Activated CD4-positive, alpha-beta memory T cell treated with anti-CD3 and anti-CD28 coated beads, Interleukin-2, amount 10 ng/mL, durations not matched to agents 7 days and 5 days (primary cell): ENCODE data around the gene RNASE9. TPM values are rescaled to one million over a fixed set of nuclear protein-coding genes. Genes with fewer than 3 reads are reported as not detected.
"Not testable (repeated sequence)": the region's sequence is repeated elsewhere in the genome, so short reads cannot be mapped to it uniquely, and the experiment has no call there.

ENCODE experiments used
- CTCF ChIA-PET: fragments of 350-600 bp; sonication (Branson Sonifier 250); formaldehyde crosslinking; loops from one replicate; lab custom pipeline; 2021; ENCODE audit warnings: antibody characterized with exemption, inconsistent platforms; lab: Charles Lee
- POLR2A ChIA-PET: fragments of 350-600 bp; sonication (Branson Sonifier 250); formaldehyde crosslinking; loops from one replicate; lab custom pipeline; 2021; ENCODE audit warnings: antibody characterized with exemption; lab: Charles Lee
- DNase-seq: peaks from one replicate; pipeline ENCODE4 v3.0.0-alpha.2; 2020
- H3K27ac Mint-ChIP-seq: one replicate; pipeline ENCODE4 v1.8.0; 2021; ENCODE audit warnings: mild to moderate bottlenecking, mixed read lengths
- H3K27me3 Mint-ChIP-seq: one replicate; pipeline ENCODE4 v1.8.0; 2021; ENCODE audit warnings: mixed read lengths
- H3K36me3 Mint-ChIP-seq: one replicate; pipeline ENCODE4 v1.8.0; 2021; ENCODE audit warnings: low read depth, mixed read lengths
- H3K4me1 Mint-ChIP-seq: one replicate; pipeline ENCODE4 v1.8.0; 2021; ENCODE audit warnings: mixed read lengths
- H3K4me3 Mint-ChIP-seq: one replicate; pipeline ENCODE4 v1.8.0; 2021; ENCODE audit warnings: mild to moderate bottlenecking, mixed read lengths
- H3K9me3 Mint-ChIP-seq: one replicate; pipeline ENCODE4 v1.8.0; 2021; ENCODE audit warnings: mixed read lengths
- total RNA-seq, 2 experiments: library from RNA; stranded (reverse); gene quantifications; one replicate each; pipeline ENCODE4 v1.2.3, GENCODE V29; 2021

The RNASE9 gene
- total RNA-seq, 2 experiments from 2014 or later = not detected

- CTCF ChIA-PET, POLR2A ChIA-PET, H3K27me3 Mint-ChIP-seq, H3K27ac Mint-ChIP-seq, H3K4me1 Mint-ChIP-seq, H3K4me3 Mint-ChIP-seq, H3K36me3 Mint-ChIP-seq, H3K9me3 Mint-ChIP-seq, DNase-seq: not testable (repeated sequence)
Observed at GRCh38 chr14:20595726-20596125, 34.9 kb upstream of the RNASE9 start.

- POLR2A ChIA-PET = no interaction called here
- Mint-ChIP-seq H3K9me3 (no peaks in the 10 kb centered on the region), H3K27ac (no peak overlapping the region), H3K4me3 (no peak overlapping the region), H3K36me3 (no peaks in the 10 kb centered on the region), H3K27me3 (peaks cover 7% of the 10 kb centered on the region), H3K4me1 (peaks cover 5% of the 10 kb centered on the region)
- CTCF ChIA-PET = interaction anchor here (0.9 kb wide), 1 partner anchor 17 kb away, joined by 3 read pairs; no protein-coding TSS in a partner anchor
- DNase-seq = no peak
Observed at GRCh38 chr14:20592574-20592973, 31.7 kb upstream of the RNASE9 start.

GRCh38 chr14:20591235-20591634 lies 30.4 kb upstream of the RNASE9 start, which contains the start of gene RNASE12:
RNASE12 (minus strand) TSS chr14:20591376; CDS start chr14:20590723, 653 bp downstream.
- H3K9me3 Mint-ChIP-seq = no peaks in the 10 kb centered on the region
- no peak for DNase-seq
- ChIA-PET POLR2A (no interaction called here), CTCF (no interaction called here)
- H3K4me1 Mint-ChIP-seq = peaks cover 12% of the 10 kb centered on the region
- H3K36me3 Mint-ChIP-seq = no peaks in the 10 kb centered on the region
- H3K4me3 Mint-ChIP-seq = no peak within 1 kb of the TSS
- peaks cover 7% of the 10 kb centered on the region for H3K27me3 Mint-ChIP-seq
- no peak within 1 kb of the TSS for H3K27ac Mint-ChIP-seq

GRCh38 chr14:20587489-20588154 lies 26.8 kb upstream of the RNASE9 start, which contains the start of gene RNASE11:
RNASE11 (minus strand) TSS chr14:20588001.
- no peak for DNase-seq
- peaks cover 12% of the 10 kb centered on the region for H3K4me1 Mint-ChIP-seq
- H3K36me3 Mint-ChIP-seq = no peaks in the 10 kb centered on the region
- peaks cover 16% of the 10 kb centered on the region for H3K27me3 Mint-ChIP-seq
- H3K4me3 Mint-ChIP-seq = no peak within 1 kb of the TSS
- POLR2A ChIA-PET = interaction anchor here (1.4 kb wide), 1 partner anchor 96 kb away, joined by 4 read pairs; no protein-coding TSS in a partner anchor
- H3K27ac Mint-ChIP-seq = no peak within 1 kb of the TSS
- CTCF ChIA-PET = interaction anchor here (1.2 to 1.4 kb wide), 3 partner anchors 10 to 172 kb away, joined by 3 to 5 read pairs (median 4); no protein-coding TSS in a partner anchor
- no peaks in the 10 kb centered on the region for H3K9me3 Mint-ChIP-seq

GRCh38 chr14:20583908-20584307 lies 23.1 kb upstream of the RNASE9 start:
- Mint-ChIP-seq H3K27me3 (peaks cover 9% of the 10 kb centered on the region), H3K4me1 (peaks cover 12% of the 10 kb centered on the region), H3K36me3 (no peaks in the 10 kb centered on the region), H3K9me3 (no peaks in the 10 kb centered on the region), H3K4me3 (no peak overlapping the region), H3K27ac (no peak overlapping the region)
- ChIA-PET POLR2A (no interaction called here), CTCF (no interaction called here)
- no peak for DNase-seq

GRCh38 chr14:20583142-20583541 lies 22.3 kb upstream of the RNASE9 start:
- no peak for DNase-seq
- POLR2A ChIA-PET = no interaction called here
- no peak overlapping the region for H3K27ac Mint-ChIP-seq
- peaks cover 9% of the 10 kb centered on the region for H3K27me3 Mint-ChIP-seq
- H3K36me3 Mint-ChIP-seq = no peaks in the 10 kb centered on the region
- peaks cover 12% of the 10 kb centered on the region for H3K4me1 Mint-ChIP-seq
- H3K9me3 Mint-ChIP-seq = no peaks in the 10 kb centered on the region
- CTCF ChIA-PET = interaction anchor here (0.6 kb wide), 1 partner anchor 103 kb away, joined by 4 read pairs; no protein-coding TSS in a partner anchor
- no peak overlapping the region for H3K4me3 Mint-ChIP-seq

- no peak overlapping the region for H3K27ac Mint-ChIP-seq
- ChIA-PET CTCF (no interaction called here), POLR2A (no interaction called here)
- peaks cover 4% of the 10 kb centered on the region for H3K27me3 Mint-ChIP-seq
- no peak overlapping the region for H3K4me3 Mint-ChIP-seq
- H3K9me3 Mint-ChIP-seq = no peaks in the 10 kb centered on the region
- H3K36me3 Mint-ChIP-seq = no peaks in the 10 kb centered on the region
- H3K4me1 Mint-ChIP-seq = no peaks in the 10 kb centered on the region
- no peak for DNase-seq
Observed at GRCh38 chr14:20580242-20580641, 19.4 kb upstream of the RNASE9 start.

GRCh38 chr14:20578784-20579502 lies 18.1 kb upstream of the RNASE9 start:
- H3K9me3 Mint-ChIP-seq = no peaks in the 10 kb centered on the region
- H3K4me3 Mint-ChIP-seq = no peak overlapping the region
- ChIA-PET CTCF (no interaction called here), POLR2A (no interaction called here)
- no peak overlapping the region for H3K27ac Mint-ChIP-seq
- DNase-seq = no peak
- H3K27me3 Mint-ChIP-seq = peaks cover 7% of the 10 kb centered on the region
- no peaks in the 10 kb centered on the region for H3K4me1 Mint-ChIP-seq
- H3K36me3 Mint-ChIP-seq = no peaks in the 10 kb centered on the region

GRCh38 chr14:20578325-20578724 lies 17.5 kb upstream of the RNASE9 start:
- Mint-ChIP-seq H3K36me3 (no peaks in the 10 kb centered on the region), H3K9me3 (no peaks in the 10 kb centered on the region), H3K27ac (no peak overlapping the region), H3K27me3 (peaks cover 2% of the 10 kb centered on the region), H3K4me3 (no peak overlapping the region), H3K4me1 (no peaks in the 10 kb centered on the region)
- ChIA-PET CTCF (no interaction called here), POLR2A (no interaction called here)
- DNase-seq = no peak

GRCh38 chr14:20572382-20572990 lies 11.6 kb upstream of the RNASE9 start:
- POLR2A ChIA-PET, H3K36me3 Mint-ChIP-seq, H3K4me1 Mint-ChIP-seq, H3K4me3 Mint-ChIP-seq, H3K27ac Mint-ChIP-seq, H3K27me3 Mint-ChIP-seq, H3K9me3 Mint-ChIP-seq, DNase-seq, CTCF ChIA-PET: not testable (repeated sequence)

GRCh38 chr14:20570720-20571119 lies 9.9 kb upstream of the RNASE9 start:
- H3K4me1 Mint-ChIP-seq, POLR2A ChIA-PET, DNase-seq, H3K27ac Mint-ChIP-seq, H3K27me3 Mint-ChIP-seq, H3K36me3 Mint-ChIP-seq, CTCF ChIA-PET, H3K9me3 Mint-ChIP-seq, H3K4me3 Mint-ChIP-seq: not testable (repeated sequence)

GRCh38 chr14:20569865-20570264 lies 9.0 kb upstream of the RNASE9 start:
- POLR2A ChIA-PET, H3K4me1 Mint-ChIP-seq, CTCF ChIA-PET, H3K4me3 Mint-ChIP-seq, H3K9me3 Mint-ChIP-seq, H3K27me3 Mint-ChIP-seq, DNase-seq, H3K36me3 Mint-ChIP-seq, H3K27ac Mint-ChIP-seq: not testable (repeated sequence)

- no peak overlapping the region for H3K27ac Mint-ChIP-seq
- peaks cover 4% of the 10 kb centered on the region for H3K36me3 Mint-ChIP-seq
- ChIA-PET CTCF (no interaction called here), POLR2A (no interaction called here)
- H3K27me3 Mint-ChIP-seq = no peaks in the 10 kb centered on the region
- H3K4me1 Mint-ChIP-seq = no peaks in the 10 kb centered on the region
- DNase-seq = no peak
- no peak overlapping the region for H3K4me3 Mint-ChIP-seq
- peaks cover 7% of the 10 kb centered on the region for H3K9me3 Mint-ChIP-seq
Observed at GRCh38 chr14:20569066-20569465, 8.2 kb upstream of the RNASE9 start.
